Cardiac fibroblast (primary cell): ENCODE results near the gene MED12L.

ENCODE experiments used
- DNase-seq, 2 donors: peaks; one replicate each; pipeline versions ENCODE4 v3.0.0 to v3.0.0-alpha.2; 2010; ENCODE audit warnings: low read depth in 2 of 2
- H3K4me3 ChIP-seq, 2 donors: replicated peaks in 1 of 2; 1 replicate in 1 of 2; 2 replicates in 1 of 2; pipeline ENCODE4 v1.5.1; 2011; ENCODE audit warnings: low read depth in 2 of 2, low read length in 2 of 2, mild to moderate bottlenecking in 2 of 2, moderate library complexity in 1 of 2
- TF ChIP-seq, protein P1 (sequence below): IDR thresholded peaks from one replicate; pipeline ENCODE4 v1.5.1; 2011; ENCODE audit warnings: low read depth, mild to moderate bottlenecking, low read length, inconsistent platforms

MED12L gene

GRCh38 chr3:151440940-151441339 is 355.5 kb downstream of the MED12L start:
- TF ChIP-seq, protein P1, sequence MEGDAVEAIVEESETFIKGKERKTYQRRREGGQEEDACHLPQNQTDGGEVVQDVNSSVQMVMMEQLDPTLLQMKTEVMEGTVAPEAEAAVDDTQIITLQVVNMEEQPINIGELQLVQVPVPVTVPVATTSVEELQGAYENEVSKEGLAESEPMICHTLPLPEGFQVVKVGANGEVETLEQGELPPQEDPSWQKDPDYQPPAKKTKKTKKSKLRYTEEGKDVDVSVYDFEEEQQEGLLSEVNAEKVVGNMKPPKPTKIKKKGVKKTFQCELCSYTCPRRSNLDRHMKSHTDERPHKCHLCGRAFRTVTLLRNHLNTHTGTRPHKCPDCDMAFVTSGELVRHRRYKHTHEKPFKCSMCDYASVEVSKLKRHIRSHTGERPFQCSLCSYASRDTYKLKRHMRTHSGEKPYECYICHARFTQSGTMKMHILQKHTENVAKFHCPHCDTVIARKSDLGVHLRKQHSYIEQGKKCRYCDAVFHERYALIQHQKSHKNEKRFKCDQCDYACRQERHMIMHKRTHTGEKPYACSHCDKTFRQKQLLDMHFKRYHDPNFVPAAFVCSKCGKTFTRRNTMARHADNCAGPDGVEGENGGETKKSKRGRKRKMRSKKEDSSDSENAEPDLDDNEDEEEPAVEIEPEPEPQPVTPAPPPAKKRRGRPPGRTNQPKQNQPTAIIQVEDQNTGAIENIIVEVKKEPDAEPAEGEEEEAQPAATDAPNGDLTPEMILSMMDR, result no peak
- no peak overlapping the region for H3K4me3 ChIP-seq
- DNase-seq, result no peak

DNA sequence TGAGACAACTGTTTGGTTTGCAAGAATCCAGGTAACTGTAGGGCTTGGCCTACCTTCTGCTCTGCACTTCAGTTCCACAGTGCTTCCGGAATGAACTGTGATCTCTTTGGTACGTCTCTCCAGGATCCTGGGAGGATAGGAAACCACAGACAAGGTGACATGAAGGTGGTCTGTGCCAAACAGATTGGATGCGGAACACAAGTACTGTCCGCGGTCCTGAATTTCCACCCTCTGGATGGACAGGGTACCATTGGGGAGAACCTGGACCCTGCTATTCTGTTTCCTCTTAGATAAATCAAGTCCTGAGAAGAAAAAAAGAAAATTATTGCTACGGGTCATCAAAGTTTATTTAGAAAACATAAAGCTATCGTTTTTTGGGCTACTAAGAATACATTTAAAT is 358.1 kb downstream of the MED12L start:
- no peak overlapping the region for H3K4me3 ChIP-seq
- no peak for DNase-seq
- TF ChIP-seq, protein P1, result no peak

GRCh38 chr3:151445273-151446001 is 360.0 kb downstream of the MED12L start:
- TF ChIP-seq, protein P1, result no peak
- no peak overlapping the region for H3K4me3 ChIP-seq
- peak; percentile 88 to 96 for DNase-seq

DNA sequence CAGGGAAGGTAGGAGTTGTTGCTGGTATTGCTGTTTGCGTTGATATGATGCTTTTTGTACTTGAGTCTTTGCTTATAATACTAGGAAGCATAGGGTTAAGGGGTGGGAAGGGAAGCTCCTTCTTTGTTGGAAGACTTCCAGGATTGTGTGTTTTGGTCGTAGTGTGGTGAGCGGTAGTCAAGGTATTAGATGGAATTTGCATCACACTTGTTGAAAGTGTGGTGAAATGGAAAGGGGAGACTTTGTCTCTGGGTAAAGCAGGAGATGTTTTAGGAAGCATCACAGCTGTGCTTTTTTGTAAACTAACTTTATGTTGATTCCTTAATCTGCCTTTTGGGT is 360.5 kb downstream of the MED12L start:
- DNase-seq, result no peak
- TF ChIP-seq, protein P1, result no peak
- no peak overlapping the region for H3K4me3 ChIP-seq

GRCh38 chr3:151452368-151452767 is 366.9 kb downstream of the MED12L start:
- TF ChIP-seq, protein P1, result no peak
- DNase-seq, result no peak
- H3K4me3 ChIP-seq, result no peak overlapping the region

DNA sequence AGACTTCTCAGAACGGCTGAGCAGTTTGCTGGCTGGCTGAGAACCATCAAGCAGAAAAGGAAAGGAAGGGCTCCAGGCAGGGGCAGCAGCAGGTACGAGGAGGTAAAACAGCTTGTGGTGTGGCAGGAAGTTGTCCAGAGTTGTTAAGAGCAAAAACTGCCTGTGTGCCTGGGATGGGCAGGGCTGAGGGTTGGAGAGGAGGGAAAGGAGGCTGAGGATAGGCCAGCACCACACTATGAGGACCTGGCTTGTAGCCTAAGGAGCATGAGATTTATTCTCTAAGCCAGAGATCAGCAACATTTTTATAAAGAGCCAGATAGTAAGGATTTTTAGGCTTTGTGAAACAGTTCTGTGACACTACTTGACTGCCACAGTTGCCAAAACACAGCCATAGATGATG is 367.4 kb downstream of the MED12L start:
- TF ChIP-seq, protein P1, result no peak
- H3K4me3 ChIP-seq, result no peak overlapping the region
- DNase-seq, result no peak

DNA sequence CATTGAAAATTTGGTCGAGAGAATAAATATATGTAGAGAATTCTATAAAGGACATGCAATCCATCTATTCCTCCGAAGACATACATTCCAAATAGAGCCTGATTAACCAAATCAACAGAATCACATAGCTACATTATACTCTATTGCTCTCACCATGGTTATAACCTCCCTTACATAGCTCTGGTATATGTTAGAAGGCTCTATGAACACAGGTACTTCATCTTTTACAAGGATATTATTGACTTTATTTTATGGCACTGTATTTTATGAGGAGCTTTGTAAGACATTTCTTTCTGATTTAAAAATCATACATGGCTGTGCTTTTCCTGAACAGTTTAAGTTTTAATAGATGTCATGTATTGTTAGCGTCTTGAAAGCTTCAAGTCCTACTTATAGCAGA is 370.6 kb downstream of the MED12L start:
- H3K4me3 ChIP-seq, result no peak overlapping the region
- TF ChIP-seq, protein P1, result no peak
- no peak for DNase-seq
